ENCODE measurements around the gene SLC22A4. TPM values are rescaled to one million over a fixed set of nuclear protein-coding genes. Genes with fewer than 3 reads are reported as not detected.

SLC22A4 gene
- 4.1 TPM for polyA plus RNA-seq (2013)

GRCh38 chr5:132293992-132294727 lies at the start of gene SLC22A4:
Gene SLC22A4 (plus strand): TSS chr5:132294394. CDS start chr5:132294617, 223 bp downstream.
- 0% methylated on average over 59 of the region's 63 CpGs for WGBS (ENCODE audit: insufficient coverage)
- peaks cover 14 to 46% (median 36%) of the 10 kb centered on the region in 4 experiments for H3K4me1 ChIP-seq (ENCODE audit: control extremely low read depth in 1 of 4, control insufficient read depth in 4 of 4, insufficient read depth in 4 of 4, low read length in 3 of 4)
- DNase-seq = peak; percentile 87 to 95 (median 95)
- CTCF ChIA-PET = interaction anchor here (0.6 to 6.6 kb wide), 16 partner anchors 9 to 113 kb away, joined by 3 to 41 read pairs (median 5); partner anchors contain the start of gene SLC22A5
- peaks cover 0 to 2% (median 0%) of the 10 kb centered on the region in 5 experiments for H3K27me3 ChIP-seq (replicated peaks in 2 of 5; ENCODE audit: control insufficient read depth in 4 of 5, insufficient read depth in 5 of 5, low read length in 4 of 5)
- H3K9me3 ChIP-seq (ENCODE audit: control extremely low read depth in 1 of 5, control insufficient read depth in 4 of 5, insufficient read depth in 2 of 5, low read depth in 1 of 5, low read length in 4 of 5) = no peaks in the 10 kb centered on the region
- H3K27ac ChIP-seq (ENCODE audit: insufficient read depth in 1 of 2, low read depth in 1 of 2, low read length in 2 of 2, poor library complexity in 1 of 2, severe bottlenecking in 2 of 2) = peak within 1 kb of the TSS; percentile 53 to 78
- POLR2A ChIA-PET = interaction anchor here (0.9 to 2.0 kb wide), 4 partner anchors 13 to 90 kb away, joined by 3 to 14 read pairs (median 4); partner anchors contain the start of gene SLC22A5
- H3K4me3 ChIP-seq (ENCODE audit: control insufficient read depth in 1 of 7, extremely low read depth in 1 of 7, insufficient read depth in 4 of 7, low read depth in 2 of 7, low read length in 6 of 7) = peak within 1 kb of the TSS; percentile 52 to 88 (median 68)
- H3K36me3 ChIP-seq (ENCODE audit: control insufficient read depth in 4 of 4, insufficient read depth in 4 of 4, low read length in 3 of 4) = no peaks in the 10 kb centered on the region

GRCh38 chr5:132245593-132245992 lies 48.6 kb upstream of the SLC22A4 start:
- H3K27me3 ChIP-seq (replicated peaks in 2 of 5; ENCODE audit: control insufficient read depth in 4 of 5, insufficient read depth in 5 of 5, low read length in 4 of 5) = no peaks in the 10 kb centered on the region
- H3K4me3 ChIP-seq (ENCODE audit: control insufficient read depth in 1 of 7, extremely low read depth in 1 of 7, insufficient read depth in 4 of 7, low read depth in 2 of 7, low read length in 6 of 7) = no peak overlapping the region
- WGBS (ENCODE audit: insufficient coverage) = no CpG with 5 or more reads among the region's 1 CpG
- no peak for DNase-seq
- peaks cover 6 to 30% (median 8%) of the 10 kb centered on the region in 5 experiments for H3K9me3 ChIP-seq (ENCODE audit: control extremely low read depth in 1 of 5, control insufficient read depth in 4 of 5, insufficient read depth in 2 of 5, low read depth in 1 of 5, low read length in 4 of 5)
- H3K4me1 ChIP-seq (ENCODE audit: control extremely low read depth in 1 of 4, control insufficient read depth in 4 of 4, insufficient read depth in 4 of 4, low read length in 3 of 4) = no peaks in the 10 kb centered on the region
- H3K27ac ChIP-seq (ENCODE audit: insufficient read depth in 1 of 2, low read depth in 1 of 2, low read length in 2 of 2, poor library complexity in 1 of 2, severe bottlenecking in 2 of 2) = no peak overlapping the region
- H3K36me3 ChIP-seq (ENCODE audit: control insufficient read depth in 4 of 4, insufficient read depth in 4 of 4, low read length in 3 of 4) = no peaks in the 10 kb centered on the region
- CTCF ChIA-PET = interaction anchor here (1.0 to 1.4 kb wide), 3 partner anchors 10 to 48 kb away, joined by 3 to 4 read pairs (median 3); partner anchors contain the start of gene SLC22A4
- POLR2A ChIA-PET = interaction anchor here (0.6 kb wide), 1 partner anchor 14 kb away, joined by 3 read pairs; no protein-coding TSS in a partner anchor

DNA sequence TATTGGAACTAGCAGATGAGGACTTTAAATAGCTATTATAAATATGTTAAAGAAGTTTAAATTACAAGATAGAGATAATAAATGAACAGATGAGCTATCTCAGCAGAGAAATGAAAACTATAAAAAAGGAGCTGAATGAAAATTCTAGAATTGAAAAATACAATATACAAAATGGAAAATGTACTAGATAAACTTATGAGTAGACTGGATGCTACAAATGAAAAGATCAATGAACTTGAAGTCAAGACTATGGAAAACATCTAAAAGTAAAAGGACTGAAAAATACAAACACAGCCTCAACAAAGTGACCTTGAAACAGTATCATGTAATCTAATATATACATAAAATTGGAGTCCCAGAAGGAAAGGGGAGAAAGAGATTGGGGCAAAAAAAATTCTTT lies 47.4 kb upstream of the SLC22A4 start:
- no peaks in the 10 kb centered on the region for H3K36me3 ChIP-seq (ENCODE audit: control insufficient read depth in 4 of 4, insufficient read depth in 4 of 4, low read length in 3 of 4)
- no peaks in the 10 kb centered on the region for H3K27me3 ChIP-seq (replicated peaks in 2 of 5; ENCODE audit: control insufficient read depth in 4 of 5, insufficient read depth in 5 of 5, low read length in 4 of 5)
- H3K27ac ChIP-seq (ENCODE audit: insufficient read depth in 1 of 2, low read depth in 1 of 2, low read length in 2 of 2, poor library complexity in 1 of 2, severe bottlenecking in 2 of 2) = no peak overlapping the region
- CTCF ChIA-PET = interaction anchor here (1.0 to 1.7 kb wide), 5 partner anchors 8 to 53 kb away, joined by 3 to 6 read pairs (median 4); no protein-coding TSS in a partner anchor
- H3K4me3 ChIP-seq (ENCODE audit: control insufficient read depth in 1 of 7, extremely low read depth in 1 of 7, insufficient read depth in 4 of 7, low read depth in 2 of 7, low read length in 6 of 7) = no peak overlapping the region
- no peak for DNase-seq
- no peaks in the 10 kb centered on the region for H3K4me1 ChIP-seq (ENCODE audit: control extremely low read depth in 1 of 4, control insufficient read depth in 4 of 4, insufficient read depth in 4 of 4, low read length in 3 of 4)
- POLR2A ChIA-PET = no interaction called here
- H3K9me3 ChIP-seq (ENCODE audit: control extremely low read depth in 1 of 5, control insufficient read depth in 4 of 5, insufficient read depth in 2 of 5, low read depth in 1 of 5, low read length in 4 of 5) = peaks cover 6 to 30% (median 8%) of the 10 kb centered on the region in 5 experiments

- DNase-seq = no peak
- peaks cover 0 to 3% (median 0%) of the 10 kb centered on the region in 4 experiments for H3K4me1 ChIP-seq (ENCODE audit: control extremely low read depth in 1 of 4, control insufficient read depth in 4 of 4, insufficient read depth in 4 of 4, low read length in 3 of 4)
- CTCF ChIA-PET = interaction anchor here (1.1 to 7.6 kb wide), 6 partner anchors 10 to 31 kb away, joined by 4 to 56 read pairs (median 6); no protein-coding TSS in a partner anchor
- H3K9me3 ChIP-seq (ENCODE audit: control extremely low read depth in 1 of 5, control insufficient read depth in 4 of 5, insufficient read depth in 2 of 5, low read depth in 1 of 5, low read length in 4 of 5) = peaks cover 0 to 11% (median 2%) of the 10 kb centered on the region in 5 experiments
- no peaks in the 10 kb centered on the region for H3K36me3 ChIP-seq (ENCODE audit: control insufficient read depth in 4 of 4, insufficient read depth in 4 of 4, low read length in 3 of 4)
- H3K27me3 ChIP-seq (replicated peaks in 2 of 5; ENCODE audit: control insufficient read depth in 4 of 5, insufficient read depth in 5 of 5, low read length in 4 of 5) = peaks cover 0 to under 1% (median 0%) of the 10 kb centered on the region in 5 experiments
- POLR2A ChIA-PET = interaction anchor here (0.9 kb wide), 1 partner anchor 12 kb away, joined by 4 read pairs; no protein-coding TSS in a partner anchor
- 100% methylated on average over 2 of the region's 2 CpGs for whole genome bisulfite sequencing (ENCODE audit: insufficient coverage)
- H3K4me3 ChIP-seq (ENCODE audit: control insufficient read depth in 1 of 7, extremely low read depth in 1 of 7, insufficient read depth in 4 of 7, low read depth in 2 of 7, low read length in 6 of 7) = no peak overlapping the region
- H3K27ac ChIP-seq (ENCODE audit: insufficient read depth in 1 of 2, low read depth in 1 of 2, low read length in 2 of 2, poor library complexity in 1 of 2, severe bottlenecking in 2 of 2) = no peak overlapping the region
Observed at GRCh38 chr5:132250547-132250946, 43.6 kb upstream of the SLC22A4 start.

DNA sequence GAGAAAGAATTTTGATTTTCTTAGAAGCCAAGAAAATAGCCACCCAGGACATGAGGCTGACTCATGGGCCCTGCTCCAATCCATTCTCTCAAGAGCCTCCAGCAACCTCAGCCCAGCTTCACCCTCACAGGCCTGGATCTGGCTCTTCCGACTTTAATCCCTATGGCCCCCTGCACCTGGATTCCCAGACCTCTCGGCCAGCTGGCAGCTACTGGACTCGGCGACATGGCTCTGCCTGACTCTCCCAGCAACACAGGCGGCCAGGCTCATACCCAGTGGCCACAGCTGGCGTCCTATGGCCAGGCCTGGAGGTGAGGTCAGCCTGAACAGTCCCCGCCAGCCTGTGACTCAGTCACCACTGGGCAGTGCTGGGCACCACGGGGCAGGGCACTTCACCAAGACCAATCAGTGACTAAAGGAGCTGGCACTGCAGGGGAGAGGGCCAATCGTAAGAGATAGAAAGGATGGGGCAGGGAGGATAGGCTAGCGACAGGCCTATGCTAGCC lies 42.9 kb upstream of the SLC22A4 start:
- Histone ChIP-seq H3K4me1 (ENCODE audit: control extremely low read depth in 1 of 4, control insufficient read depth in 4 of 4, insufficient read depth in 4 of 4, low read length in 3 of 4) (peaks cover 0 to 3% (median 0%) of the 10 kb centered on the region in 4 experiments), H3K9me3 (ENCODE audit: control extremely low read depth in 1 of 5, control insufficient read depth in 4 of 5, insufficient read depth in 2 of 5, low read depth in 1 of 5, low read length in 4 of 5) (peaks cover 0 to 4% (median 2%) of the 10 kb centered on the region in 5 experiments), H3K27me3 (replicated peaks in 2 of 5; ENCODE audit: control insufficient read depth in 4 of 5, insufficient read depth in 5 of 5, low read length in 4 of 5) (peaks cover 0 to 7% (median 0%) of the 10 kb centered on the region in 5 experiments), H3K36me3 (ENCODE audit: control insufficient read depth in 4 of 4, insufficient read depth in 4 of 4, low read length in 3 of 4) (no peaks in the 10 kb centered on the region), H3K27ac (ENCODE audit: insufficient read depth in 1 of 2, low read depth in 1 of 2, low read length in 2 of 2, poor library complexity in 1 of 2, severe bottlenecking in 2 of 2) (no peak overlapping the region), H3K4me3 (ENCODE audit: control insufficient read depth in 1 of 7, extremely low read depth in 1 of 7, insufficient read depth in 4 of 7, low read depth in 2 of 7, low read length in 6 of 7) (no peak overlapping the region)
- ChIA-PET POLR2A (interaction anchor here (0.9 kb wide), 1 partner anchor 13 kb away, joined by 4 read pairs; no protein-coding TSS in a partner anchor), CTCF (interaction anchor here (1.1 to 7.6 kb wide), 5 partner anchors 9 to 30 kb away, joined by 4 to 56 read pairs (median 8); no protein-coding TSS in a partner anchor)
- DNase-seq = no peak
- 100% methylated on average over 9 of the region's 10 CpGs for WGBS (ENCODE audit: insufficient coverage)

- Histone ChIP-seq H3K9me3 (ENCODE audit: control extremely low read depth in 1 of 5, control insufficient read depth in 4 of 5, insufficient read depth in 2 of 5, low read depth in 1 of 5, low read length in 4 of 5) (no peaks in the 10 kb centered on the region), H3K4me1 (ENCODE audit: control extremely low read depth in 1 of 4, control insufficient read depth in 4 of 4, insufficient read depth in 4 of 4, low read length in 3 of 4) (peaks cover 0 to 11% (median 8%) of the 10 kb centered on the region in 4 experiments), H3K36me3 (ENCODE audit: control insufficient read depth in 4 of 4, insufficient read depth in 4 of 4, low read length in 3 of 4) (no peaks in the 10 kb centered on the region), H3K27me3 (replicated peaks in 2 of 5; ENCODE audit: control insufficient read depth in 4 of 5, insufficient read depth in 5 of 5, low read length in 4 of 5) (peaks cover 0 to 16% (median 13%) of the 10 kb centered on the region in 5 experiments), H3K4me3 (ENCODE audit: control insufficient read depth in 1 of 7, extremely low read depth in 1 of 7, insufficient read depth in 4 of 7, low read depth in 2 of 7, low read length in 6 of 7) (no peak overlapping the region), H3K27ac (ENCODE audit: insufficient read depth in 1 of 2, low read depth in 1 of 2, low read length in 2 of 2, poor library complexity in 1 of 2, severe bottlenecking in 2 of 2) (no peak overlapping the region)
- DNase-seq = peak in 2 of 3 donors; percentile 48 to 65
- ChIA-PET POLR2A (no interaction called here), CTCF (interaction anchor here (1.2 to 7.6 kb wide), 3 partner anchors 9 to 15 kb away, joined by 3 to 56 read pairs (median 4); no protein-coding TSS in a partner anchor)
- WGBS (ENCODE audit: insufficient coverage) = 90% methylated on average over 2 of the region's 4 CpGs
Observed at GRCh38 chr5:132253008-132253441, 41.2 kb upstream of the SLC22A4 start.

Measured in common myeloid progenitor, CD34-positive (primary cell).